IgD-negative memory B cell (primary cell): ENCODE results near the gene AP2S1. TPM values are rescaled to one million over a fixed set of nuclear protein-coding genes. Genes with fewer than 3 reads are reported as not detected.
A peak's percentile ranks its signal among the peaks of the same experiment; 100 is the strongest.
"Not testable (repeated sequence)": the region's sequence is repeated elsewhere in the genome, so short reads cannot be mapped to it uniquely, and the experiment has no call there.

Experiments used
- H3K27ac Mint-ChIP-seq, 3 donors: one replicate each; pipeline ENCODE4 v1.8.0; 2020 to 2022; ENCODE audit warnings: mild to moderate bottlenecking in 3 of 3, mixed read lengths in 3 of 3, moderate library complexity in 1 of 3
- H3K27me3 Mint-ChIP-seq: one replicate; pipeline ENCODE4 v1.8.0; 2021; ENCODE audit warnings: mixed read lengths
- H3K36me3 Mint-ChIP-seq: one replicate; pipeline ENCODE4 v1.8.0; 2020; ENCODE audit warnings: mild to moderate bottlenecking, mixed read lengths
- H3K4me1 Mint-ChIP-seq, 3 donors: one replicate each; pipeline ENCODE4 v1.8.0; 2020 to 2022; ENCODE audit warnings: mixed read lengths in 3 of 3, mild to moderate bottlenecking in 1 of 3
- H3K4me3 Mint-ChIP-seq, 4 donors: one replicate each; pipeline ENCODE4 v1.8.0; 2020 to 2022; ENCODE audit warnings: mild to moderate bottlenecking in 4 of 4, mixed read lengths in 4 of 4, moderate library complexity in 3 of 4
- H3K9me3 Mint-ChIP-seq, 3 donors: one replicate each; pipeline ENCODE4 v1.8.0; 2020 to 2021; ENCODE audit warnings: mixed read lengths in 3 of 3, mild to moderate bottlenecking in 1 of 3
- polyA plus RNA-seq: library from polyadenylated mRNA; unstranded; fragments of 300-500 nt; fragmentation: Illumina TruSeq; gene quantifications from one replicate; pipeline ENCODE4 v1.2.3, GENCODE V29; 2021

The AP2S1 gene
- polyA plus RNA-seq, 1 donor from 2014 or later = 76.8 TPM

DNA sequence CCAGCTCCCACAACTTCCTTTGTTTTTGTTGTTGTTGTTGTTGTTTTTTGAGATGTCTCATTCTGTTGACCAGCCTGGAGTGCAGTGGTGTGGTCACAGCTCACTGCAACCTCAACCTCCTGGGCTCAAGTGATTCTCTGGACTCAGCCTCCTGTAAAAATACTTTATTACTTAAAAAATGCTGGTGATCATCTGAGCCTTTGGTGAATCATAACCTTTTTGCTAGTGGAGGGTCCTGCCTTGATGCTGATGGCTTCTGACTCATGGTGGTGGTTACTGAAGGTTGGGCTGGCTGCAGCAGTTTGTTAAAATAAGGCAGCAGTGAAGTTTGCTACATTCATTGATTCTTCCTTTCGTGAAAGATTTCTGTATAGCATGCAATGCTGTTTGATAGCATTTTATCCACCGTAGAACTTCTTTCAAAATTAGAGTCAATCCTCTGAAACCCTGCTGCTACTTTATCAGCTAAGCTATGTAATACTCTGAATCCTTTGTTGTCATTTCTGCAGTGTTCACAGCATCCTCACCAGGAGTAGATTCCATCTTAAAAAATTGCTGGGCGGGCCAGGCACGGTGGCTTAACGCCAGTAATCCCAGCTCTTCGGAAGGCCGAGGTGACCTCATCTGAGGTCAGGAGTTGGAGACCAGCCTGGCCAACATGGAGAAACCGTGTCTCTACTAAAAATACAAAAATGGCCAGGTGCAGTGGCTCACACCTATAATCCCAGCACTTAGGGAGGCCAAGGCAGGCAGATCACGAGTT, 28.1 kb upstream of the AP2S1 start:
- H3K9me3 Mint-ChIP-seq = no peaks in the 10 kb centered on the region
- no peak overlapping the region for H3K27ac Mint-ChIP-seq
- H3K27me3 Mint-ChIP-seq = no peaks in the 10 kb centered on the region
- H3K4me1 Mint-ChIP-seq = peaks cover 0 to 9% (median 0%) of the 10 kb centered on the region in 3 donors
- H3K36me3 Mint-ChIP-seq = peaks cover 2% of the 10 kb centered on the region
- no peak overlapping the region for H3K4me3 Mint-ChIP-seq

DNA sequence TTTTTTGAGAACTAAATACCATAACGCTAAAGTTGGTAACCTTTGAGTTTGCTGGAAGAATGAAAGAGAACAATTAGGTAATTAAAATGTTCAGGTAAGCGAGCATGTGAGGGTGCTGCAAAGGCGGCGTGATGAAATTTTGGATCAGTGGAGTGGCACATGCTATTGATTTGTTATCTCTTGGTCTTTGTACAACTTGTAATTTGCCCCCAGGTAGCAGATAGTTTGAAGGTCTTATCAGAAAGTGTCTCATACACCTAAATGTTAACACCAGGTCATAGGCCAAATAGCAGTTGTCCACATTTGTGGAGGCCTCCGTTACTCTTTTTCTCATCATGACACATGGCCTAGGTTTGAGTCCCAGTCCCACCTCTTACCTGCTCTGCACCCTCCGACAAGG, 25.0 kb upstream of the AP2S1 start:
- H3K27me3 Mint-ChIP-seq = no peaks in the 10 kb centered on the region
- H3K27ac Mint-ChIP-seq = no peak overlapping the region
- H3K4me3 Mint-ChIP-seq = no peak overlapping the region
- H3K4me1 Mint-ChIP-seq = peaks cover 0 to 5% (median 0%) of the 10 kb centered on the region in 3 donors
- peaks cover 2% of the 10 kb centered on the region for H3K36me3 Mint-ChIP-seq
- H3K9me3 Mint-ChIP-seq = no peaks in the 10 kb centered on the region

DNA sequence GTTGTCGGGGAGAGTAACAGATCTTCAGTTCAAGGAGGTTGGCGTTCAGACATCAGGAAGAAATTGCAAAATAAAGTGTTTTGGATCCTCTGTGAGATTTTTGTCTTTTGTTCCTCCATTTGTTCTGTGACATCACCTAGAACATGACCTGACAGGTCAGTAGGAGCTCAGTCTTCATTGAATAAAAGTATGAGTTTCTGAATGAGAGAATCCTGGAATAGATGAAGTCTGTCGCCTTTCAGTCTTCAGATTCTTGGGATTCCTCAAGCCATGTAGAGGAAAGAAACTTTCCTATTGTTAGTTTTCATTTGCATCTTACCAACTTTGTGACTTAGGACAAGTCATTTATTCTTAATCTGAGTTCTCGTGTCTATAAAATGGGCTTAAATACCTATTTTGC, 24.6 kb upstream of the AP2S1 start:
- Mint-ChIP-seq H3K27ac (no peak overlapping the region), H3K4me1 (peaks cover 0 to 3% (median 0%) of the 10 kb centered on the region in 3 donors), H3K27me3 (no peaks in the 10 kb centered on the region), H3K9me3 (no peaks in the 10 kb centered on the region), H3K36me3 (peaks cover 2% of the 10 kb centered on the region), H3K4me3 (no peak overlapping the region)

DNA sequence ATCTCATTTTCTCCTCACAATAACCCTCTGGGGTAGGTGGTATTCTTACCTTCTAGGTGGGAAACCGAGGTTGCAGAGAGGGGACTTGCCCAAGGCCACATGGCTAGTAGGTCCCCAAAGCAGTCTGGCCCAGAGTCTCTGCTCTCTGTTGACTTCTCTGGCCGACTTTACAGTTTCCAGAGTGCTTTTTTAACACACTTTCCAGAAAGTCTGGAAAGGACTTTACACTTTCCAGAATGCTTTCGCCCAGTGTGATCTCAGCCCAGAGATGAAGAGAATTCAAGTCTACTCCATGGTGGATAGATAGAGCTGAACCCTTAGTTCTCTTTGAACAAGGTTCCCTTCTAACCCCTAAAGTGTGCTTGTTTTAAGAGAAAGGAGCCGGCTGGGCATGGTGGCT, 22.3 kb upstream of the AP2S1 start:
- Mint-ChIP-seq H3K27me3 (no peaks in the 10 kb centered on the region), H3K9me3 (no peaks in the 10 kb centered on the region), H3K4me1 (peaks cover 6 to 10% (median 9%) of the 10 kb centered on the region in 3 donors)

DNA sequence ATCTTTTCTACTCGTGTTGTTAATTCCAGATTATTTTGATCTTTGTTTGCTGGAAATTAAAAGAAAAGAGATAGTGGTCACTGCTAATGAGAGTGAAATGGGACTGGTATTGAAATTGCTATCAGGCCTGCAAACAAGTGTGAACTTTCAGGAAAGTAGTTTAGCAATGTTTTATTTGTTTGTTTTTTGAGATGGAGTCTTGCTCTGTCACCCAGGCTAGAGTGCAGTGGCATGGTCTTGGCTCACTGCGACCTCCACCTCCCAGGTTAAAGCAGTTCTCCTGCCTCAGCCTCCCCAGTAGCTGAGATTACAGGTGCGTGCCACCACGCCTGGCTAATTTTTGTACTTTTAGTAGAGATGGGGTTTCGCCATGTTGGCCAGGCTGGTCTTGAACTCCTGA, 20.5 kb upstream of the AP2S1 start:
- peaks cover 11 to 24% (median 19%) of the 10 kb centered on the region in 3 donors for H3K4me1 Mint-ChIP-seq
- H3K36me3 Mint-ChIP-seq, H3K27me3 Mint-ChIP-seq, H3K27ac Mint-ChIP-seq, H3K9me3 Mint-ChIP-seq, H3K4me3 Mint-ChIP-seq: not testable (repeated sequence)

More for the DNA sequence above, 22.3 kb upstream of the AP2S1 start:
- Mint-ChIP-seq H3K4me3 (no peak overlapping the region), H3K27ac (no peak overlapping the region), H3K36me3 (peaks cover 2% of the 10 kb centered on the region)

DNA sequence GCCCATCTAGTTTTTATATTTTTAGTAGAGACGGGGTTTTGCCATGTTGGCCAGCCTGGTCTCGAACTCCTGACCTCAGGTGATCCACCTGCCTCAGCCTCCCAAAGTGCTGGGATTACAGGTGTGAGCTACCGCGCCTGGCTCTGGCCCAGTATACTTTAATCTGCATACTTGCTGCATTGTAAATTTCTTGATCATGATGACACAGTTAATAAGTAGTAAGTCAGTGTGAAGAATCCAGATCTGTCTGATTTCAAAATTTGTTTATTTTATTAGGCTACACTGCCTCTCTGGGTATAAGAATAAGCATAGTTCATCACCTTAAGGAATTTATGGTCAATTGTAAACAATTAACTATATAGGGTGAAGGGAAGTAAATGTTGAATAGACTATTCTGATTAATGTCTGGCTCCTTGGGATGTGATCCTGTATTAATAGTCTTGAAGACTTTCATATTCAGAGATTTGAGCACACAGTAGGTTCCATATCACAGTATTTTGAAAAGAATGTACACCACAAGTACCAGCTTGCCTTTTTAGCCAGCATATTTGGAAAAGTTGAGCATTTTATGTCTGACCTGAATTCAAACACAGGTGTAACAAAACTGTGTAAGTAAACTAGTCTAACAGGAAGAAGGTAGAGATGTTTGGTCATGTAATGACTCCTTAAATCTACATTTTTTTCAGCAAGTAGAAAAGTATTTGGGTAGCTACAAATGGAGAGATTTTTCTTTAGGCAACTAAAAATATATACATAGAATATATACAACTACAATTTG, 17.6 kb upstream of the AP2S1 start:
- Mint-ChIP-seq H3K4me1 (peaks cover 20 to 38% (median 29%) of the 10 kb centered on the region in 3 donors), H3K4me3 (no peak overlapping the region), H3K9me3 (no peaks in the 10 kb centered on the region), H3K36me3 (peaks cover 2% of the 10 kb centered on the region), H3K27ac (no peak overlapping the region), H3K27me3 (no peaks in the 10 kb centered on the region)

DNA sequence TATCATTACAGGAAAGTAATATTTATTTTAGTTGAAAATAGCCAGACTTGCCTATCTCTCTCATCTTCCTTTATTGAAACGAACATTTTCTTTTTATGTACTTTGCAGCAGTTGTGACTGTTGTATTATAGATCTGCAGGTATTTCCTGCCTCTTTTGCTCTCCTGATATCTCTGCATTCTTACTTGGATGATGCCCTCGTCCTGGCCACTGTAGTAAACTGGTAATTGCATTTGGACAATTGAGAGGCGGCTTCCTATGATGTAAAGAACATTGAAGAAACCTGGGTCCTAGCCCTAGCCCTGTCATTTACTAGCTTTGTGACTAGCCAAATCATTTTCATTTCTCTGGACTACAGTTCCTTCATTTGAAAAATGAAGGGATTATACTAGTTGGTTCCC, 16.5 kb upstream of the AP2S1 start:
- Mint-ChIP-seq H3K9me3 (no peaks in the 10 kb centered on the region), H3K27ac (peak overlapping the region in 1 of 3 donors; percentile 36), H3K4me1 (peaks cover 20 to 38% (median 29%) of the 10 kb centered on the region in 3 donors), H3K36me3 (peaks cover 2% of the 10 kb centered on the region), H3K27me3 (no peaks in the 10 kb centered on the region), H3K4me3 (peak overlapping the region in 1 of 4 donors; percentile 46)

DNA sequence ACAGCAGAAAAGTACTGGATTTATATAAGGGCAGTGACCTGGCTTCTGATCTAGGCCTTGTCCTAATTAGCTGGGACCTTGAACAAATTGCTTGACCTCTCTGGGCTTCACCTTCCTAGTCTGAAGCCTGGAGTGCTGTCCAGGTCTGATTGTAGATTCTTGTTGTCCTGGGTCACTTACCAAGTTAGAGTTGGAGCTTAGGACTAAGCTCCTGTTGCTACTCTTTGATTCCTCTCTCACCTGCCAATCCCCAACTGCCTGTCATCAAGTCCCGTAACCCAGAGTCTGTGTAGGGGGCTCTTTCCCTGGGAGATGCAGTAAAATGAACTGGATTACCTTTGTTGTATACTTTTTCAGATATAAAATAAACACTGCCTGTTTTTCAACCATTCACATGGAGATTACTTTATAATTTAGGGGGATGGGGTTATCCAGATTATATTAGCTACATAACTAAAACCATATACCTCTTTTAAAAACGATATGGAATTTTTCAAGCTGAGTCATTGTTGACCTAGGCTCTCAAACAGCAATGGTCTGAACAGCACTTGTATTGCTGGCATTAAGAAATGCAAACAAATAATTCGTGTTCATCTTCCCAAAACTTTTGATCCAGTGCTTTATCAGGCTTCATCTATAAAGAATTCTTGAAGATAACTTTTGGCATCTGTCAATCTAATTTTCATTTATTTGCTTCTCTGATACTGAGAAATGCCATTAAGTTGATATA, 15.9 kb upstream of the AP2S1 start:
- H3K27me3 Mint-ChIP-seq = no peaks in the 10 kb centered on the region
- no peaks in the 10 kb centered on the region for H3K9me3 Mint-ChIP-seq
- peak overlapping the region in 2 of 4 donors; percentile 13 to 46 for H3K4me3 Mint-ChIP-seq
- H3K36me3 Mint-ChIP-seq = peaks cover 2% of the 10 kb centered on the region
- H3K4me1 Mint-ChIP-seq = peaks cover 20 to 38% (median 29%) of the 10 kb centered on the region in 3 donors
- H3K27ac Mint-ChIP-seq = peak overlapping the region in 1 of 3 donors; percentile 67

DNA sequence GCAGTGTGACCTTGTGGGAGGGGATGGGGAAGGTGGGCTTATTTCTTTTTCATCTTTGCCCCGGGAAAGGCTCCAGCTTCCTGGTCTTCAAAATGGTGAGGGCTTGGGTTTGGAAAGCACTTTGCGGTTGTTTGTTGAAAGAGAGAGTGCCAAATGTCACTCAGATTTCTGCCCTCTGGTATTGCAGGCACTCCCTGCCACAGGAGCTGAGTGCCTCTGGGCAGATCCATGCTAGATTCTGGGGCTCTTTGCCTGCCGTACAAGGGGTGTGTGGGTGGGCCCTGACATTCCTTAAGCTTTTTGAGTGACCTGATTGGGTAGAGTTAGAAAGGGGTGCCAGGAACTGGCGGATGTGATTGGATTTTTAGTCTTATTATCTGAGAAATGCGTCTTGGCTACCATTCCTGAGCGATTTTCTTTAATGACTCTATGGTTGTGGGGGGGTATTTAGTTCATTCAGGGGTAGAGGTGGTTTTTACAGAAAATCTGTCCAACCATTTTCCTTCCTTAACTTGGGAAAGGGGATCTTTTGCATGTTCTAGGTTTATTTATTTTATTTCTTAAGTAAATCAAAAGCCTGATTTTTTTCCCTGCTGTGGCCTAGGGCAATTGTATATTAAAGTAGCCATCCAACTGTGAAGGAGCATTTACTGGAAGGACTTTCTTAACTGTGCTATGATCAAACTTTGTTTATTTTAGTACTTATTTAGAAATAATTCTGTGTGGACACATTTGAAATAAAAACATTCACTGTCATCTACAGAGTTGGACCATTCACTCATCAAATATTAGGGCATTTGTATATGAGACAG, 13.4 kb upstream of the AP2S1 start:
- no peak overlapping the region for H3K27ac Mint-ChIP-seq
- no peak overlapping the region for H3K4me3 Mint-ChIP-seq
- H3K4me1 Mint-ChIP-seq = peaks cover 23 to 39% (median 34%) of the 10 kb centered on the region in 3 donors

DNA sequence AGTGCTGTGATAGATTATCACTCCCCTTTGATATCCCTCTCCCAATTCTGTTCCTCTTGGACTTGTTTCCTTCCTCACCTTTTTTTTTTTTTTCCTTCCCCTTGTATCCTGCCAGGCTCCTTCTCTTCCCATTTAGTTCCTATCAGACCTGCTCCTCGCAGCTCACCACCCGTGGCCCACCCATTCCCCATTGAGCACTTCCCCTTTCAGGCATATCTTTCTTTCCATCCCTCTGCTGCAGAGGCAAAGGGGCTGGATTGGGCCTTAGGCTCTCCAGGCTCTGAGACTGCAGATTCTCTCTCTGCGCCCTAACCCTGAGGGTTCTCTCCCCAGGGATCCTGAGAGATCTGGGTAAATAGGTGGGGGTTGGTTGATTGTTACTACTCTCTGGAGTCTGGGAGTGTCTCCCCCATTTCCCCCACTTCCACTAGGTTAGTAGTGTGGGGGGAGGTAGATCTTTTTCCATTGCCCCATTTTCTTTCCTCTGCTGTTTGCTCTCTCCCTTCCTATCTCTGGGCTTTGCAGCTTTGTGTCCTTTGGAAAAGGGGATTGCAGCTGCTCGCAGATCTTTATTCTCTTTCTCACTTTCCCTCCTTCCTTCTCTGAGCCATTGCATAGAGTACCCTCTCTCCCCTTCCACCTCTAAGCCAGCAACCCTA, 12.5 kb upstream of the AP2S1 start:
- Mint-ChIP-seq H3K36me3 (no peaks in the 10 kb centered on the region), H3K27me3 (no peaks in the 10 kb centered on the region), H3K27ac (no peak overlapping the region), H3K4me3 (no peak overlapping the region), H3K4me1 (peaks cover 18 to 35% (median 31%) of the 10 kb centered on the region in 3 donors), H3K9me3 (no peaks in the 10 kb centered on the region)

More for the DNA sequence above, 13.4 kb upstream of the AP2S1 start:
- peaks cover 2% of the 10 kb centered on the region for H3K36me3 Mint-ChIP-seq
- H3K27me3 Mint-ChIP-seq = no peaks in the 10 kb centered on the region
- H3K9me3 Mint-ChIP-seq = no peaks in the 10 kb centered on the region

DNA sequence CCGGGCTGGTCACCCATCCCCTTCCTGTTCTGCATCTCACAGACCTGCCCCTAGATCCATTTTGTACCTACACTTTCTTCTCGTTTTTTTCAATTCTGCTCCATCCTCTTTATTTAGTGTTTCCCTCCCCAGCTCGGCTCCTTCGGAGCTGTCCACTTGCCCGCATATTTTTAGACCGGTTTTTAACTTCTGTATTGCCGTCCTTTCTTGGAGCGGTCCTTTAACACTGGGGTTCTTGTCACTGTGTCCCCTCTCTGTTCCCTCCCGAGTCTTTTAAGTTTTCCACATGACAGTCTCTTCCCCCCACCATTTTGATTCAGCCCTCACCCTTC, 11.8 kb upstream of the AP2S1 start:
- peaks cover 17 to 31% (median 26%) of the 10 kb centered on the region in 3 donors for H3K4me1 Mint-ChIP-seq
- no peak overlapping the region for H3K4me3 Mint-ChIP-seq
- no peaks in the 10 kb centered on the region for H3K36me3 Mint-ChIP-seq
- H3K9me3 Mint-ChIP-seq = no peaks in the 10 kb centered on the region
- H3K27me3 Mint-ChIP-seq = no peaks in the 10 kb centered on the region
- H3K27ac Mint-ChIP-seq = no peak overlapping the region

DNA sequence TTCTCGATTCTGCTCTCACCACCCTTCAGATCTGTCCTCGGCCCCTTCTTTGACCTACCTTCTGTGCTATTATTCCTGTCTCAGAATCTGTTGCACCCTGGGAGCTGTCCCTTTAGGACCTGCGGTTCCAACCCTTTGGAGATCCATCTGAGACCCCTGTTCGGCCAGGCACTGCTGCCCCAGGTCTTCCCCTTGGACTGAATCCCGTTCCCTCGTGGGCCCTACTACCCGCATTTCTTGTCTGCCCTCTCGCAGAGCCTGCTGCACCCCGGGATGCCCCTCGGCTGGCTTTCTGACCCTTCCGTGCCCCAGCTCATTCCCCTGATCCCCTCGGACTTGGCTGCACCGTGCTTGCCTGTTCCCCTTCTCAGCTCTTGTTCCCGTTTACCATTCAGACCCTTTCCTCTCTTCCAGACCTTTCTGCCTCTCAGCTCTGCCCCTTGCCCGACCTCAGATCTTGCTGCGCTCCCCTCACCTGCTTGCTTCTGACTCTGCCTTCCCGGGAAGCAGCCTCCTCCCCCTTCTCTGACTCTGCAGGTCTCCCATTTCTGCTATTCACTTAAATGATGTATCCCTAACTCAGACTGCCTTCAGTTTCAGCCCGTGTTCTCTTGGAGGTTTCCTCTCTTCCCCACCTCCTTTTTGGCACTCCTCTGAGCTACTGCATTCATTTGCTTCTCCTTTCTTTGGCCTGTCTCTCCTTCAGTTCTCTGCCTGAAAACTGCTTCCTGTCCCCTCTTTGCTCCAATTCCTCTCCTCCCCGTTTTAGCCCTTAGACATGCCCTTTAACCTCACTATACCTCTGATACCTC, 11.3 kb upstream of the AP2S1 start:
- Mint-ChIP-seq H3K36me3 (no peaks in the 10 kb centered on the region), H3K27me3 (no peaks in the 10 kb centered on the region), H3K9me3 (no peaks in the 10 kb centered on the region), H3K4me3 (no peak overlapping the region), H3K27ac (no peak overlapping the region), H3K4me1 (peaks cover 15 to 26% (median 22%) of the 10 kb centered on the region in 3 donors)

DNA sequence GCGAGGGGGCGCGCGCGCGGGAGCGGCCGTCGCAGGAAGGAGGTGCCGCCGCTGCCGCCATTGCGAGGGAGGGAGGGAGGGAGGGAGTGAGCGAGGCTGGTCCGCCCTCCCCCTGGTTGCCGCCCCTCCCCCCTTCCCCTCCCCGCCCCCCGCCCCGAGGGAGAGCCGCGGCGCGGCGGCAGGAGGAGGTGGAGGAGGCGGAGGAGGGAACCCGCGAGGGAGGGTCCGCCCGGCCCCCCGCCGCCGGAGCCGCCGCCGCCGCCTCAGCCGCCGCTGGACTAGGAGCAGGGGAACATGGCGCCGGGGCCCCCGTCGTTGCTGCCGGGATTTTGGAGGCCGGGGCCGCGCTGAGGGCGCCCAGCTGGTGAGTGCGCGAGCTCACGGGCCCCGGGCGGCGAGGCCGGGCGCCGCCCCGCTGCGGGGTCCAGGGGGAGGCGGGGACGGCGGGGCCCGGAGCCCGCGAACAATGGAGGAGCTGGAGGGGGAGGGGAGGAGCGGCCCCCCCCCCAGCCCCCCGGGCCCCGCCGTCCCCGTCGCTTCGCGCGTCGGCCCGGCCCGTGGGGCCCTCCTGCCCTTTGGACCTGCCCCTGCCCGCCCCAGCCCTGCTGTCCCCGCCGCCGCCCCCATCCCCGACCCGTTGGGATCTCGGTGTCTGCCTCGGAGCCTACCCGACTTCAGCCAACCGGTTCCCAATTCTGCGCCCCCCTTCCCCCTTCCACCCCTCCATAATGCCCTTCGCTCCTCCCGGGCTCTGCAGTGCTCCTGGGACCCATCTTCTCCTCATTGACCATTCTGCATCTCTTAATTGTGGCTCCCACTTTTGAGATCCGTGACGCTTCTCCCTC, 10.4 kb upstream of the AP2S1 start, which contains the start of gene ARHGAP35:
ARHGAP35 (plus strand) TSS at position 152 of the 845 bp plus-strand sequence. CDS start 57,679 bp downstream, outside the sequence.
- H3K4me1 Mint-ChIP-seq = peaks cover 18 to 23% (median 22%) of the 10 kb centered on the region in 3 donors
- H3K27ac Mint-ChIP-seq = peak within 1 kb of the TSS; percentile 89 to 93 (median 90)
- H3K27me3 Mint-ChIP-seq = peaks cover 1% of the 10 kb centered on the region
- no peaks in the 10 kb centered on the region for H3K36me3 Mint-ChIP-seq
- H3K4me3 Mint-ChIP-seq = peak within 1 kb of the TSS; percentile 87 to 98 (median 94)
- no peaks in the 10 kb centered on the region for H3K9me3 Mint-ChIP-seq
